NOMO-1 treated with dmso at 0.1 percent for 144 hours (cell line): ENCODE results near the gene THSD4.
"Not testable (repeated sequence)": the region's sequence is repeated elsewhere in the genome, so short reads cannot be mapped to it uniquely, and the experiment has no call there.

Experiments used
- DNase-seq: peaks from one replicate; lab custom pipeline; 2025; ENCODE audit not compliant: unreplicated experiment; lab: John Stamatoyannopoulos, UW

THSD4 gene

GRCh38 chr15:71185706-71186105 lies 70.4 kb downstream of the THSD4 start:
- DNase-seq = no peak

GRCh38 chr15:71186267-71186666 lies 71.0 kb downstream of the THSD4 start:
- DNase-seq = no peak

- no peak for DNase-seq
Measured at GRCh38 chr15:71187078-71187477, 71.8 kb downstream of the THSD4 start.

DNA sequence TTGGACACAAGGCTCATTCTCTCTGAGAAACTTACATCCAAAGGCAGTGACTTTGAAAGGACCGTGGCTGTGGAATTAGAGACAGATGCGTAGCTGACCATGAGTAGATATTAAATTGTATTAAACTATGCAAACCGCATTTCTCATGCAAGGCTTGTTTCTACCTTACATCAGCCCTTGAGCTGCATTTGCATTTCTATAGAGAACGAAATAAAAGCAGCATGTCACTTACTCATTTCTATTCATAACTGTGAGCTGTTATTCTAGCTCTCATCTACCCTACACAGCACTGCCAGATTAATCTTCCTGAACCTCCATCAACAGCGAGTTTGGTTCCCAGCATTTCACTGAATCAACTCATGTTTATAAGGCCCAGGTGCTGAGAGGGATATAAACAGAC lies 72.3 kb downstream of the THSD4 start:
- DNase-seq = no peak

- no peak for DNase-seq
Measured at GRCh38 chr15:71189718-71190117, 74.4 kb downstream of the THSD4 start.

GRCh38 chr15:71191296-71191695 lies 76.0 kb downstream of the THSD4 start:
- DNase-seq = no peak

DNA sequence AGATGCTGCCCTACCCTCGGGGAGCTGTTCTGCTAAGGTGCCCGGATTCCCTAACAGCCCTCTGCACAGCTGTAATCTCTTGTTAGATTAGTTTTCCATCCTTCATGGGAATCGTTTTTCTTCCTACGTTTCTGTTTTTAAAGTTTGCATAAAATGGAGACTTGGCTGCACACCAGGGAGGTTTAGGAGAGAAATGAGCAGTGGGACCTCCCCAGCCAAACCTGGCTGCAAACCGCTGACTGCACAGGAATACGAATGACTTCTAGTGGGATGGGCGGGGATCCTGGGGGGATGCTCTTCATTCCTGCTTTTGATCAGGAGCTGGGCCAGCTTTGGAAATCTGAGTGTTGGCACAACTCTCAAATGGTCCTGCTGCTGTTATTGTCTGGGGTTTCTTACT lies 77.5 kb downstream of the THSD4 start:
- no peak for DNase-seq

GRCh38 chr15:71194286-71194685 lies 79.0 kb downstream of the THSD4 start:
- no peak for DNase-seq

- no peak for DNase-seq
Measured at GRCh38 chr15:71195242-71195641, 80.0 kb downstream of the THSD4 start.

DNA sequence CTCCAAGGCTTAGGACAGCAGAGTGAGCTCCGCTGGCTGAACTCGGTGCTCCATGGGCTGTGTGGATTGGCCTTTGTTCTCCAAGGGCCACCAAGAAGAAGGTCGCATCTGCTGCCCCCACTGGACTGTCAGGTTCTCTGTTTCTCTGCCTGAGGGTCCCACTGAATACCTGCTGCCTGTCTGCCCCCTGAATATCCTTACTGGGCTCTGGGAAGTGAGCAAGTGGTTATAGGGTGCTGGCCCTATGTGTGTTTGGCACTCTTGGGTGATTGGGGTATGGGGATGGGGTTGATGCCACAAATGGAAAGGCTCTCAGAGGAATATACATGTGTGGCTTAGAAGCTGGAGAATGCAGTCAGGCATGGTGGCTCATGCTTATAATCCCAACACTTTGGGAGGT lies 82.3 kb downstream of the THSD4 start:
- DNase-seq = no peak

- no peak for DNase-seq
Measured at GRCh38 chr15:71198846-71199245, 83.6 kb downstream of the THSD4 start.

- no peak for DNase-seq
Measured at GRCh38 chr15:71199384-71200351, 84.4 kb downstream of the THSD4 start.

GRCh38 chr15:71201477-71201876 lies 86.2 kb downstream of the THSD4 start:
- DNase-seq = no peak

DNA sequence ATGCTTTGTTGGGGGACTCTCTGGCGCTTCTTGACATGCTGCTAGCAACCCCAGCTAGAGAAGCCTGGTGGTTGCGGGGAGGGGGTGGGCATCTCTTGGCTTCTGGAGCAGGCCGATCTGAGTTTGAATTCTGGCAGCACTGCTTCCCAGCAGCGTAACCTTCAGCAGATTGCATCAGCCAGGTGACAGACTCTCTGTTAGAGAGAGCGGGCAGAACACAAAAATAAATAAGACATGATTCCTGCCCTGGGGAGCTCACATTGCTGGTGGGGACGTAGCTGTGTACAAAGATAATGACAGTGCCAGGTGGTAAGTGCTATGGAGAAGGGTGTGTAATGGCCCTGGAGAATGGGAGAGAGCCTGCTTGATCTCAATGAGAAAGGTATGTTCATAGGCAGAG lies 87.4 kb downstream of the THSD4 start:
- no peak for DNase-seq

DNA sequence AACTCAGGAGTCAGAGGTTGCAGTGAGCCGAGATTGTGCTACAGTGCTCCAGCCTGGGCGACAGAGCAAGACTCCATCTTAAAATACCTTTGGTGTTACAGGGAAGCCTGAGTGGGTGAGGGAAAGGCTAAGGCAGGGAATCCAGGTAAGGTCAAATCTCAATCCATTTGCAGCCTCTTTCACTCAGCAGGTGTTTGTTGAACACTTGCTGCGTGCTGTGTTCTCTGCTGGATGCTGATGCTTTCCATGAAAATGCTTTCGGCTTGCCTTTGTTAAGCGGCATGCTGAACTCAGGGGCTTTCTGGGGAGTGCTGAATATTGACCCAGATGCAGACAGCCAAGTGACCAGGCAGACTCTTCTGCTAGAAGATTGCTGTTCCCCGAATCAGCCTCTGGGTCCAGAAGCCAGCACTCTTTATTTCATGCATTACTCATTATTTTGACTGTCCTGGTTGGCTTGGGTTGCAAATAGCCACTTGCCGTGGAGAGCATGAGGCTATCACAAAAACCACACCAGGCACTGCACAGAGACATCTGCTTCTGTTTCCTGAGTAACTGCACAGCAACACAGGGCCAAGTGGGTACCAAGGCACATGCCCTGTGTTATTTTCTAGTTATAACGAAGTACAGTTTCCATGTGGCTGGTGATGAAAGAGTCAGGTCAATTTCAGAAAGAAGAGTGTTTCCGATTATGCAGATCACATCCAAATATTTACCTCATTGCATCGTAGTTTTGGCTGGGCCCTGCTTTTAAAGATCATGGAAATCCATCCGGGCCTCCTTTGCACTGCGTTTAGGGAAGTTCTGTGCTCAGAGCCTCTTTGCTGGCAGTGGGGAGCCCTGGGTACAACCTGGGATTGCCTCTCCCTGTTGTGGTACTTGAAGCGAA lies 88.6 kb downstream of the THSD4 start:
- no peak for DNase-seq

GRCh38 chr15:71207141-71207540 lies 91.9 kb downstream of the THSD4 start:
- no peak for DNase-seq

- DNase-seq = no peak
Measured at GRCh38 chr15:71212146-71212545, 96.9 kb downstream of the THSD4 start.

DNA sequence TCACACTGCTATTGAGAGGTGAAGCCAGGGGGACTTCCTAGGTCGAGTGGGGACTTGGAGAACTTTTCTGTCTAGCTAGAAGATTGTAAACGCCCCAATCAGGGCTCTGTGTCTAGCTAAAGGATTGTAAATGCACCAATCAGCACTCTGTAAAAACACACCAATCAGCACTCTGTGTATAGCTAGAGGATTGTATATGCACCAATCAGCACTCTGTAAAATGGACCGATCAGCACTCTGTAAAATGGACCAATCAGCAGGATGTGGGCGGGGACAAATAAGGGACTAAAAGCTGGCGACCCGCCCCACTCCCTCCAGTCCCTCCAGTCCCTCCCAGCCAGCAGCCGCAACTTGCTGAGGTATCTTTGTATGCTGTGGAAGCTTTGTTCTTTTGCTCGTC lies 98.7 kb downstream of the THSD4 start:
- DNase-seq = not testable (repeated sequence)

DNA sequence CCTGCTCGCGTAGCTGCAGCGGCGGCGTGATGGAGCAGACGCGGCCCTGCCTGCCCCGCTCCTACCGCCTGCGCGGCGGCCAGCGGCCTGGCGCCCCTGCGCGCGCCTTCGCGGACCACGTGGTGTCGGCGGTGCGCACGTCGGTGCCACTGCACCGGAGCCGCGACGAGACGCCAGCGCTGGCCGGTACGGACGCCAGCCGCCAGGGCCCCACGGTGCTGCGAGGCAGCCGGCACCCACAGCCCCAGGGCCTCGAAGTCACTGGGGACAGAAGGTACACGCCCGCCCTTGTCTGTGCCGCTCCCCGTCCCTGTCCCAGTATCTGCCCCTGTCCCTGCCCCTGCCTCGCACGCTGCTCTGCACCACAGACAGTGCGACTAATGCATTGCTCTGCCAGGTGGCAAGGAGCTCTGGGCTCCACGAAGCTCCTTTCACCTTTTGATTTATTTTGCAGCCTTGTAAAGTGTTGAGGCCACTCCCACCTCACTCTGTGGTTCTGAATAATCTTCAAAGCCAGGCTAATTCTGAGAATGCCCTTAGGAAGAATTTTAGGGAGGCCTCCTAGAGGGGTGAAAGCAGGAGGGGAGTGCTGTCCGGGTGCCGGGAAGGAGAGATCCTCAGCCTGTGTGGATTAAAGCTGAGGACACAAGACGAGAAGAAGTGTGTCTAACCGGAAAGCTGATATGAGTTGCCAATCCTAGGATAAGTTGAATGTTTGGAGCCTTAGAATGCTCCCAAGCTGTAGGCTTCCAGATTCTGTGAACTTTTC lies 100.0 kb downstream of the THSD4 start:
- no peak for DNase-seq

DNA sequence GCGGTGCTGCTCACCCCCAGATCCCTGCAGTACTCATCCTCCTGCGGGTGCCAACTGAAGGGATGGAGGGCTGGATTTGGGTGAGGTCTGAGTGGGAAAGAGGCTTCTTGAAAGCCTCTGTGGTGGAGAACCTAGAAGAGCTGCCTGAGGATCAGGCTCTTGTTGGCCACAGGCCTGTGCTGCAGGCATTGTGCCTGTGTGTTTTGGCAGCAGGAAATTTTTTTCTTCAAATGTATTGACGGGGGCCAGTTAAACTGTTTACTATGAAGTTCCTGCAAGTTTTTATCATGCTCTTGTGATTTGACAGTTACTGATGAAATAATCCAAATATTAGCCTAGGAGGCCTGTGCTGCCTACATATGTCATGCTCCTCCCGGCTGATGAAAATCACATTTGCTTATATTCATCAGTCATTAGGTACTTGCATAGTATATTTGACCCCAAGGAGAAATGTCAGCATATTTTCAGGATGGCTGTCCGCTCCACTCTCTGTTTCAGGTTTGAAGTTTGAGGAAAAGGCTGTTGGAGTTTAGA lies 103.1 kb downstream of the THSD4 start:
- DNase-seq = no peak

DNA sequence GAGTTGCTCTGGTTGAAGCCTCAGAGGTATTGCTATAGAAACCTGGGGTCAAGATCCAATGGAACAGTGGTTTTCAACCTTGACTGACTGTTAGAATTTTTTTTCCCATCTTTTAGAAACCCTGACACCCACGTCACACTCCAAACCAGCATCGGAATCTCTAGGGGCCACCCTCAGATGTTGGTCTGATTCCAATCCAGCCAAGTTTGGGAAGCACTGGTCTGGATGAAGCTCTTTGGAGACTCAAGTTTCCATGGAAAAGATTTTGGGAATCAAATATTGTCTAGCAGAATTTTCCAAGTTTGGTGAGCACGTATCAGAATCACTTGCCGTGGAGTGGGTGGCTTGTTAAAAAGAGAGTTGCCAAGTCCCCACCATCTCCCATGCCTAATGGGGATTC lies 103.8 kb downstream of the THSD4 start:
- DNase-seq = no peak
